ENCODE data around the gene FOXO1. TPM values are rescaled to one million over a fixed set of nuclear protein-coding genes. Genes with fewer than 3 reads are reported as not detected.

FOXO1 gene
- total RNA-seq, 3 donors from 2014 or later = 54.1 to 163 (median 67.2) TPM

GRCh38 chr13:40653527-40654318 is 12.7 kb downstream of the FOXO1 start:
- no peak for DNase-seq (ENCODE audit: low spot score in 2 of 2)
- intact Hi-C loops (cut with DNase I; ENCODE audit: low total_unique reads) = no loop called here
- Histone ChIP-seq H3K36me3 (no peaks in the 10 kb centered on the region), H3K9me3 (no peaks in the 10 kb centered on the region), H3K27ac (peak overlapping the region in 1 of 2 donors; percentile 28), H3K4me1 (peaks cover 0 to 3% of the 10 kb centered on the region in 2 donors), H3K27me3 (no peaks in the 10 kb centered on the region), H3K4me3 (peak overlapping the region in 1 of 3 donors; percentile 4)
- no peak for TF ChIP-seq CTCF (IDR thresholded peaks at IDR 0.05)
- no peak for TF ChIP-seq POLR2A (IDR thresholded peaks at IDR 0.05)
- no peak for TF ChIP-seq POLR2AphosphoS5 (IDR thresholded peaks at IDR 0.05)

- Histone ChIP-seq H3K9me3 (no peaks in the 10 kb centered on the region), H3K4me3 (no peak overlapping the region), H3K4me1 (peaks cover 0 to 4% of the 10 kb centered on the region in 2 donors), H3K27me3 (no peaks in the 10 kb centered on the region), H3K36me3 (no peaks in the 10 kb centered on the region), H3K27ac (no peak overlapping the region)
- no peak for DNase-seq (ENCODE audit: low spot score in 2 of 2)
- TF ChIP-seq POLR2AphosphoS5 (IDR thresholded peaks at IDR 0.05) (no peak), CTCF (IDR thresholded peaks at IDR 0.05) (no peak), POLR2A (IDR thresholded peaks at IDR 0.05) (no peak)
- intact Hi-C loops (cut with DNase I; ENCODE audit: low total_unique reads) = no loop called here
Observed at GRCh38 chr13:40652588-40652940, 13.9 kb downstream of the FOXO1 start.

- Histone ChIP-seq H3K27ac (no peak overlapping the region), H3K27me3 (no peaks in the 10 kb centered on the region), H3K4me1 (peaks cover 0 to 4% of the 10 kb centered on the region in 2 donors), H3K9me3 (no peaks in the 10 kb centered on the region), H3K4me3 (no peak overlapping the region), H3K36me3 (no peaks in the 10 kb centered on the region)
- intact Hi-C loops (cut with DNase I; ENCODE audit: low total_unique reads) = no loop called here
- TF ChIP-seq POLR2A (IDR thresholded peaks at IDR 0.05) (no peak), CTCF (IDR thresholded peaks at IDR 0.05) (no peak), POLR2AphosphoS5 (IDR thresholded peaks at IDR 0.05) (no peak)
- no peak for DNase-seq (ENCODE audit: low spot score in 2 of 2)
Observed at GRCh38 chr13:40651866-40652587, 14.4 kb downstream of the FOXO1 start.

- TF ChIP-seq POLR2A (IDR thresholded peaks at IDR 0.05) (no peak), CTCF (IDR thresholded peaks at IDR 0.05) (no peak), POLR2AphosphoS5 (IDR thresholded peaks at IDR 0.05) (no peak)
- DNase-seq (ENCODE audit: low spot score in 2 of 2) = no peak
- Histone ChIP-seq H3K36me3 (no peaks in the 10 kb centered on the region), H3K9me3 (no peaks in the 10 kb centered on the region), H3K27ac (peak overlapping the region in 1 of 2 donors; percentile 20), H3K4me1 (peaks cover 0 to 4% of the 10 kb centered on the region in 2 donors), H3K4me3 (no peak overlapping the region), H3K27me3 (no peaks in the 10 kb centered on the region)
- intact Hi-C loops (cut with DNase I; ENCODE audit: low total_unique reads) = no loop called here
Observed at GRCh38 chr13:40648841-40649240, 17.6 kb downstream of the FOXO1 start.

- intact Hi-C loops (cut with DNase I; ENCODE audit: low total_unique reads) = no loop called here
- Histone ChIP-seq H3K9me3 (no peaks in the 10 kb centered on the region), H3K4me1 (peaks cover 0 to 4% of the 10 kb centered on the region in 2 donors), H3K27ac (no peak overlapping the region), H3K4me3 (no peak overlapping the region), H3K27me3 (no peaks in the 10 kb centered on the region), H3K36me3 (no peaks in the 10 kb centered on the region)
- TF ChIP-seq CTCF (IDR thresholded peaks at IDR 0.05) = no peak
- TF ChIP-seq POLR2A (IDR thresholded peaks at IDR 0.05) = no peak
- no peak for TF ChIP-seq POLR2AphosphoS5 (IDR thresholded peaks at IDR 0.05)
- DNase-seq (ENCODE audit: low spot score in 2 of 2) = no peak
Observed at GRCh38 chr13:40648040-40648439, 18.4 kb downstream of the FOXO1 start.
